ENCODE results near the gene CDC42EP3.

The CDC42EP3 gene

GRCh38 chr2:37618326-37618725 lies 53.1 kb downstream of the CDC42EP3 start:
- no peaks in the 10 kb centered on the region for H3K36me3 ChIP-seq (ENCODE audit: control insufficient read depth, insufficient read depth, low read length)
- no peak for TF ChIP-seq CTCF (IDR thresholded peaks at IDR 0.05)
- no peaks in the 10 kb centered on the region for H3K27me3 ChIP-seq (ENCODE audit: control insufficient read depth, insufficient read depth, low read length)
- no peaks in the 10 kb centered on the region for H3K79me2 ChIP-seq
- H3K9me3 ChIP-seq (ENCODE audit: control insufficient read depth, low read length), result no peaks in the 10 kb centered on the region
- no peak overlapping the region for H3K9ac ChIP-seq
- H3K4me2 ChIP-seq (ENCODE audit: low read length), result no peak overlapping the region
- H3K4me1 ChIP-seq, result no peaks in the 10 kb centered on the region
- no peak overlapping the region for H3K27ac ChIP-seq
- no peak overlapping the region for H2AFZ ChIP-seq
- H3K4me3 ChIP-seq (ENCODE audit: low read depth, low read length), result no peak overlapping the region

- H3K9ac ChIP-seq, result no peak overlapping the region
- H3K27me3 ChIP-seq (ENCODE audit: control insufficient read depth, insufficient read depth, low read length), result no peaks in the 10 kb centered on the region
- H3K27ac ChIP-seq, result no peak overlapping the region
- no peaks in the 10 kb centered on the region for H3K36me3 ChIP-seq (ENCODE audit: control insufficient read depth, insufficient read depth, low read length)
- no peaks in the 10 kb centered on the region for H3K9me3 ChIP-seq (ENCODE audit: control insufficient read depth, low read length)
- H3K4me3 ChIP-seq (ENCODE audit: low read depth, low read length), result no peak overlapping the region
- H2AFZ ChIP-seq, result no peak overlapping the region
- no peak for TF ChIP-seq CTCF (IDR thresholded peaks at IDR 0.05)
- no peaks in the 10 kb centered on the region for H3K4me1 ChIP-seq
- no peaks in the 10 kb centered on the region for H3K79me2 ChIP-seq
- H3K4me2 ChIP-seq (ENCODE audit: low read length), result no peak overlapping the region
Observed at GRCh38 chr2:37617119-37617892, 54.1 kb downstream of the CDC42EP3 start.

DNA sequence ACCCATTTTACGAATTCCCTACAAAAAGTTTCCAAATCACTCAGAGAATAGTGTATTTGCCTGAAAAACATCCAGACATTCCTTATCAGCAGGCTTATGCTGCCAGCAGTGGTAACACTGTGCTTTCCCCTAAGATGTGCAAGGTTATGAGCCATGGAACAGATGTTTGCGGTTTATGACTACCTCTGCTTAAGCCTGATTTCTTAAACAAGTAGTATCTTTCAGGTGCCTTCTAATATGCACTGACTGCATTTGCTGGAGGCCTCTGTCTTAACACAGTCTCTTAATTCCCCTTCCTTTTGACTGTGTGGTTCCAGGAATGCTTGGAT lies 54.8 kb downstream of the CDC42EP3 start:
- Histone ChIP-seq H3K36me3 (ENCODE audit: control insufficient read depth, insufficient read depth, low read length) (no peaks in the 10 kb centered on the region), H3K27ac (no peak overlapping the region), H3K4me3 (ENCODE audit: low read depth, low read length) (no peak overlapping the region), H3K4me1 (no peaks in the 10 kb centered on the region), H3K27me3 (ENCODE audit: control insufficient read depth, insufficient read depth, low read length) (no peaks in the 10 kb centered on the region), H2AFZ (no peak overlapping the region), H3K9me3 (ENCODE audit: control insufficient read depth, low read length) (no peaks in the 10 kb centered on the region), H3K9ac (no peak overlapping the region), H3K79me2 (no peaks in the 10 kb centered on the region), H3K4me2 (ENCODE audit: low read length) (no peak overlapping the region)
- no peak for TF ChIP-seq CTCF (IDR thresholded peaks at IDR 0.05)

DNA sequence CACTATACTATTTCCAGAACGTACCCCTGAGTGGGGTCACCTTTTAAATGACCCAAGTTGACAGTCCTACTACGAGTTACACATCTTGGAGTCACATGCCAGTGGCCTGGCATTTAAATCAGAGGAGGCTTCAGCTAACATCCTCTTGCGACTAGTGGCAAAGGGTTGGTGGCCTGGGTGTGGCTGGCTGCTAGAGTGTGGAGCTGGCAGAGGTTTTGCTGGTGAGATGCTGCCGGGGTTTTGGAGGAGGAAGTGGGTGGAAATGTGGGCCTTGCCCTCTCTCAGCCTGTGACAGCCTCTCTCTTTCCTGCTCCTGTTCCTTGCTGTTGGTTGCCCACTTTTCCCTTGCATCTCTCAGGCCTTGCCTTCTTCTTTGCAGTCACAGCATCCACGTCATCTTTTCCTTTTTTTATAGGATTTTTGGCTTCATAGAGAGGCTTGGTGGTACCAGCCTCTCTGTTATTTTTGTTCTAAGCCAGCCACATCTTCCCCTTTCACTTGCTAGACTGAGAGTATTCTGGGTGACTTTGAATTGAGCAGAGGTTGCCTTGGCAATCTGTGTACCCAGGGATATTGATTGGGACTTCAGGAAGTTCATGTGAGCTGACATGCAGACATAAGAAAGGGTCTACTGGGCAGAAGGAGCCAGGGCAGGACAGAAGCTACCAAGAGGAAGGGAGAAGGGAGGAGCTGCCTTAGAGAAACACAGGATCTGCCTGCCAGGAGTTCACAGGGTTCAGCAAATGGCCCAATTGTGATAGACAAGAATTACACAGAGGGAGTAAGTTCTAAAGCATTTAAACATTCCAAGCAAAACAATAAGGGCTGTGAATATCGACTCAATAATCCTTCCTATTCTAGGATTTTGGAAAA lies 55.4 kb downstream of the CDC42EP3 start:
- no peaks in the 10 kb centered on the region for H3K9me3 ChIP-seq (ENCODE audit: control insufficient read depth, low read length)
- no peaks in the 10 kb centered on the region for H3K79me2 ChIP-seq
- no peak overlapping the region for H3K27ac ChIP-seq
- H3K27me3 ChIP-seq (ENCODE audit: control insufficient read depth, insufficient read depth, low read length), result no peaks in the 10 kb centered on the region
- H3K4me2 ChIP-seq (ENCODE audit: low read length), result no peak overlapping the region
- H3K36me3 ChIP-seq (ENCODE audit: control insufficient read depth, insufficient read depth, low read length), result no peaks in the 10 kb centered on the region
- no peak overlapping the region for H3K4me3 ChIP-seq (ENCODE audit: low read depth, low read length)
- H2AFZ ChIP-seq, result no peak overlapping the region
- H3K9ac ChIP-seq, result no peak overlapping the region
- H3K4me1 ChIP-seq, result no peaks in the 10 kb centered on the region
- no peak for TF ChIP-seq CTCF (IDR thresholded peaks at IDR 0.05)
